Measurements from ENCODE around the gene CAMK1D. TPM values are rescaled to one million over a fixed set of nuclear protein-coding genes. Genes with fewer than 3 reads are reported as not detected.

CAMK1D gene
- total and polyA plus RNA-seq, 2 of the 8 experiments (the other 6 are each of a cell fraction or from before 2014, with no cell fraction given), result 3.5 to 10.6 TPM

DNA sequence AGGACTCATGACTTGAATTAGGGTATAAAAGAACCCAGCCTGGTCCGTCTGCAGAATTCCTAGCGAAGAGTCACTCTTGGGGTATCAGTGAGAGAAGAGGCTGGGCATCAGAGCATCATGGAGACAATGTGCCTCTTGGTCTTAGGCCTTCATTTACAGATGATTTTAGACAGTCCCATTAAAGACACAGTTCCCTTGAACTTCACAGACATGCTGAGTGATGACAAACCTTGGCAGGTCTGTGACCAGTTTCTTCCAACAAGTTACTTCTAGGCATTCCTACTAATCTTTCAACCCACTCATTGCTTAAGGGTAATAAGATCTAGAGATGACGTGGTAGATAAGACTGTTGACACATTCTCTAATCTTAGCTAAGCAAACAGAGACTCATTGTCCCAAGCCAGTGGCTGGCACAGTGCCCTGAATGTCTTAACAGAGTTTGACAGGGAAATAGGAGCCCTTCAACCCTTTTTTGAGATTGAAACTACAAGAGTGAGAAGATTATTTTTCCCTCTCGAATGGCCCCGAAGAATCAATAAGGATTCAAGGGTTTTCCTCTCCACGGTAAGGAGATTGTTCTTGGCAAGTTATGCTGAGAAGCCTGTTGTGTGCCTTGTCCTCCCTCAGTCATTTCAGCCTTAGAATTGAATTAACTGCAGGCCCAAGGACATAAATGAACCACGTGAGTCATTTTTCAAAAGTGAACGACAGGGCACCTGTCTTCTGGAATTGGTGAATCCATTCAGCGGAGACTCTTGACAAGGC lies 371.1 kb downstream of the CAMK1D start:
- ChIA-PET CTCF (ENCODE audit: partially characterized antibody) (interaction anchor here (0.5 to 1.1 kb wide), 5 partner anchors 10 to 314 kb away, joined by 3 to 4 read pairs (median 3); no protein-coding TSS in a partner anchor), POLR2A (ENCODE audit: partially characterized antibody) (no interaction called here)
- Histone ChIP-seq H3K18ac (ENCODE audit: extremely low read depth, low read length) (no peak overlapping the region), H3K36me3 (ENCODE audit: control insufficient read depth in 2 of 4, insufficient read depth in 4 of 4, low read length in 3 of 4) (no peaks in the 10 kb centered on the region), H3K79me1 (ENCODE audit: low read depth, low read length) (no peaks in the 10 kb centered on the region), H3K4me2 (ENCODE audit: insufficient read depth in 1 of 2, low read depth in 2 of 2, low read length in 2 of 2) (no peak overlapping the region), H3K27me3 (replicated peaks in 1 of 4; ENCODE audit: control insufficient read depth in 3 of 4, extremely low read depth in 1 of 4, insufficient read depth in 3 of 4, low read length in 3 of 4) (no peaks in the 10 kb centered on the region), H3K9ac (replicated peaks in 1 of 4; ENCODE audit: extremely low read depth in 1 of 4, low read depth in 3 of 4, low read length in 3 of 4) (no peak overlapping the region), H3K23me2 (ENCODE audit: low read depth, low read length) (no peaks in the 10 kb centered on the region; the same call in 1 of the 2 replicates), H3K79me2 (ENCODE audit: control insufficient read depth in 1 of 2, insufficient read depth in 2 of 2, low read length in 2 of 2) (no peaks in the 10 kb centered on the region), H4K20me1 (replicated peaks in 1 of 2; ENCODE audit: control insufficient read depth in 1 of 2, insufficient read depth in 2 of 2, low read length in 2 of 2) (no peaks in the 10 kb centered on the region), H4K91ac (replicated peaks; ENCODE audit: insufficient read length, low read length) (no peak overlapping the region), H4K5ac (ENCODE audit: insufficient read length, low read depth, low read length) (no peak overlapping the region), H3K4ac (replicated peaks; ENCODE audit: insufficient read length, low read depth, low read length) (no peak overlapping the region), H3K23ac (ENCODE audit: insufficient read length) (no peak overlapping the region), H2BK5ac (ENCODE audit: low read depth, low read length) (no peak overlapping the region), H2AFZ (ENCODE audit: low read length) (no peak overlapping the region), H2BK120ac (replicated peaks; ENCODE audit: low read depth, low read length) (no peak overlapping the region), H3K27ac (ENCODE audit: low read depth, low read length) (no peak overlapping the region), H2BK20ac (ENCODE audit: low read length) (no peak overlapping the region), H2BK15ac (ENCODE audit: low read length) (no peak overlapping the region), H4K8ac (ENCODE audit: extremely low read depth, insufficient read depth, low read length) (no peak overlapping the region), H3K56ac (replicated peaks; ENCODE audit: insufficient read length, low read depth, low read length) (no peak overlapping the region), H3K14ac (ENCODE audit: insufficient read length) (no peak overlapping the region), H2AK5ac (ENCODE audit: low read depth, low read length) (no peak overlapping the region), H3K4me3 (ENCODE audit: extremely low read depth in 1 of 4, insufficient read depth in 2 of 4, low read depth in 3 of 4, low read length in 4 of 4) (no peak overlapping the region), H2BK12ac (ENCODE audit: low read depth, low read length) (no peak overlapping the region), H3K4me1 (replicated peaks in 1 of 4; ENCODE audit: control insufficient read depth in 3 of 4, insufficient read depth in 4 of 4, low read length in 3 of 4) (peaks cover 2 to 9% (median 3%) of the 10 kb centered on the region in 4 experiments; a peak in 5 of 7 replicates), H3K9me3 (ENCODE audit: insufficient read depth in 2 of 2, low read depth in 1 of 2, low read length in 1 of 2) (no peaks in the 10 kb centered on the region)
- FAIRE-seq, result no peak
- 94% methylated on average over 9 of the region's 9 CpGs; no CpG with 5 or more reads in 1 of the 2 experiments for WGBS, 2 experiments (ENCODE audit: extremely low coverage in 1 of 2, insufficient coverage in 1 of 2, insufficient read length in 1 of 2, insufficient replicate concordance in 2 of 2, low coverage in 1 of 2, low lambda C conversion rate in 2 of 2, missing lambda C conversion rate in 1 of 2)
- no peak for DNase-seq (ENCODE audit: low read depth in 1 of 2, low spot score in 2 of 2)
- no peak for TF ChIP-seq EP300 (IDR thresholded peaks at IDR 0.05; ENCODE audit: borderline replicate concordance in 1 of 2, low read depth in 2 of 2, low read length in 2 of 2)
- TF ChIP-seq GTF2F1 (IDR thresholded peaks at IDR 0.05; ENCODE audit: borderline replicate concordance, low read depth, low read length), result no peak
- TF ChIP-seq TAF7 (optimal IDR thresholded peaks at IDR 0.05; ENCODE audit: borderline replicate concordance, low read depth, low read length), result no peak
- TF ChIP-seq, protein P1, sequence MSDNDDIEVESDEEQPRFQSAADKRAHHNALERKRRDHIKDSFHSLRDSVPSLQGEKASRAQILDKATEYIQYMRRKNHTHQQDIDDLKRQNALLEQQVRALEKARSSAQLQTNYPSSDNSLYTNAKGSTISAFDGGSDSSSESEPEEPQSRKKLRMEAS (IDR thresholded peaks at IDR 0.05), result no peak
- TF ChIP-seq BACH1 (IDR thresholded peaks at IDR 0.05; ENCODE audit: low read length), result no peak
- no peak for TF ChIP-seq POU5F1 (IDR thresholded peaks at IDR 0.05; ENCODE audit: low read depth, low read length)
- TF ChIP-seq SP4 (IDR thresholded peaks at IDR 0.05; ENCODE audit: low read length), result no peak
- TF ChIP-seq SUZ12 (IDR thresholded peaks at IDR 0.05; ENCODE audit: low read length), result no peak
- no peak for TF ChIP-seq TAF1 (IDR thresholded peaks at IDR 0.05; ENCODE audit: low read depth, low read length)

All from H1 (cell line).